PC-9 (cell line): Measurements from ENCODE around the gene VIPR1.

Experiments used
- CTCF ChIP-seq: fragments of 200-600 bp; sonication (generic); conservative IDR thresholded peaks from 2 replicates; pipeline ENCODE4 v1.6.1; 2017; ENCODE audit warnings: mixed run types, antibody characterized with exemption, mild to moderate bottlenecking, moderate library complexity
- EZH2 ChIP-seq: fragments of 200-600 bp; sonication (generic); IDR thresholded peaks from 2 replicates; pipeline ENCODE4 v1.8.0; 2017; ENCODE audit warnings: antibody characterized with exemption, low read depth

- TF ChIP-seq CTCF, result no peak
- TF ChIP-seq EZH2, result no peak
Measured at GRCh38 chr3:42472555-42472954, 29.9 kb upstream of the VIPR1 start.
